CMK (cell line): ENCODE measurements around the gene ATP8A1.

ENCODE experiments used
- DNase-seq: peaks from one replicate; pipeline ENCODE4 v3.0.0-alpha.2; 2010; ENCODE audit warnings: low read depth

The ATP8A1 gene

DNA sequence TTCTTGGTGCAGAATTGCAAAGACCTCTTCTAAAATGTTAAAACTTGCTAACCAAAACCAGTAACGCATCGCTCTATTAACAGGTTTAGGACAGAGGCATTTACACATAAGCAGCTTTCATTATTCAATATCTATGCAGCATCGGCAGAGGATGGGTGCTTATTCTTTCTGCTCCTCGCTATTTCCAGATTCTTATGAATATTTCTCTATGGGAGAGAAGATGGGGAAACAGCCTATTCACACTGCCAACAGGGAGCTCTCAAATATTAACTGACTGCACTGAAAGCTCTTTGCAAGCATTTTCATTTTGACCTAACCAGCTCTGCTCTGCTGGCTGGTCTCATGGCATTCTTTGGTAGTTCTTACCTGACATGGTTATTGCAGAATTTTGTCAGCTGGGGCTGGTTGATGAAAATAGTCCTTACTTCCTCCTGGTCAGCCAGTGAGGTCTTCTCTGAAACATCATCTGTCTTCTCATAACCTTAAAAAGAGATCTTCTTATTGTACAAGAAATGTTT, 30.2 kb downstream of the ATP8A1 start:
- DNase-seq: no peak

DNA sequence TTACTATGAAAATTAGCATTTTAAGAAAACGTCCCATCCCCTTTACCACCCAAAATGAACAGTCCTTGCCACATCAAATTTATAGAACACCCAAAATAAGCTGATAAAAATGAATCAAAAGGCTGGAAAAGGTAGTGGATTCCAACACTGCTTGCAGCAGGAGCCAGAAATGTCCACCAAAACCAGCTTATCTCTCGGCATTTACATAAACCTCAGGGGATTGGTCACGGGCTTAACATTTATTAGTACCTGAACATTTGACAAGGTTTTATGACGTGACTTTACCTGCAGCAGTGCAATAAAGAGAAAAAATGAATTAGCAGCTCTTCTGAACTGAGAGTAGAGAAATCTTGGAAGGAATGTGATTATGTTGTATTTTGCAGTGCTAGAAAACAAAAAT, 31.6 kb downstream of the ATP8A1 start:
- no peak for DNase-seq

DNA sequence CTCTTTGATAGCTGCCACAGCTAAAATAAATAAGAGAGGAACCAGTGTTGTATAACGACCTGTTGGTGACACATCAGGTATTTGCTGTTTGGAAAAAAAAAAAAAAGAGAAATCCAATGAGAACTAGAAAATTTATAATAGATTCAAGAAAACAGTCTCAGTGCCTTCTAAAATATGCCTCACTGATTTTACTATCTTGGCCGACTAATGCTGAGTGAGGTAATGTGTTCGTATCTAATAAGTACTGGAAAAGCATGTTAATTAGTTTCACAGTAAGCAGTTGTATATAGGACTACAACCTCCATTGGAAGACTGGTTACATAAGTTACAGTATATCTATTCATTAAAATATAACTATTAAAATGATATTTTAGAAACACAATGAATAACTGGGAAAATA, 32.4 kb downstream of the ATP8A1 start:
- DNase-seq: no peak

DNA sequence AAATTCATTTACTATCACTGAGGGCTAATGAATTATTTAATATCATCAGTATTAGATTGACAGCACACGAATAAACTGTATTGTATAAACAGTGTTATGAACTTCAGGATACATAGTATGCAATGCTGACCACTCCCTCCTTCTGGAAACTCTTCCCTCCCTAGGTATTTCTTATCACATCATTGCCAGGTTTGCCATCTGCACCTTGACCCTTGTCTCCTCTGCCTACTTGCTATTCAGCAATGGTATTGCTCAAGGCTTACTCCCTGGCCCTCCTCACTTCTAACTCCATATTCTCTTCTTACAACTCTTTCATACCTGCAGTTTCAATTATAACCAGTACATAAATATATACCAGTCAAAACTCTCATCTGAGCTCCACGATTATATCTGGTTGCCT, 38.9 kb downstream of the ATP8A1 start:
- DNase-seq: no peak

DNA sequence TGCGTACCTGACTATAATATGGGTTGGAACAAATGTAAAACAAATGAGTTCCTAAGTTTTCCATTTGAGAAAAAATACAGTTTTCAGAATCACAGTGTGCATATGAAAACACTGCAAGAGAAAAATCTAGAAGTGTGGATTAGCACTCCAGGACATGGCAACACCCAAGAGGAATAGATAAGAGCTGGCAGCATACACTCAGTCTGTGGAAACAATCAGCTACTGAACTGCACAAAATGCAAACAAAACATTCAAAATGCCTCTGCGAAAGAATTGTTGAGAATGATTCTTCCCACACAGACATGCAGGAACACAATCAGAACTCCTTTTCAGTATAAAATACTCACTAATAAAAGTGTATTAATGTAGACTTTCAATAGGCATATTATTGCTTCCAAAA, 39.9 kb downstream of the ATP8A1 start:
- DNase-seq: no peak

DNA sequence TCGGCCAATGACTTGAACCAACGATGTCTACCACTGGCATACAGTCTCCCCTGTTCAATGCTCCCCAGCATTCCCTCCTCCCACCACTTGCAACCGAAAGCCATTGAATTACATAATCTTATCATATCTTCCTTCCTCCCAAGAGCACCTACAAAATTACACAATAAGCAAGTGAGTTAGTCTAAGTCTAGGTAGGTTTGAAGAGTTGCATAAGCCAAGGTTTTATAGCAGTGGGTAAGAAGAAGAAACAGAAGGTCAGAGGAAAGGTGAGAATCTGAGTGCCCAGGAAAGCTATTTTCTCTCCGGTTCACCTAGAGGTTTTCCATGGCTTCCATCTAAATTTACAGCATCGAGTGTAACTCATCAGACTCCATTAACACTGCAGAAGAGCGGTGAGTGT, 40.3 kb downstream of the ATP8A1 start:
- DNase-seq: no peak

DNA sequence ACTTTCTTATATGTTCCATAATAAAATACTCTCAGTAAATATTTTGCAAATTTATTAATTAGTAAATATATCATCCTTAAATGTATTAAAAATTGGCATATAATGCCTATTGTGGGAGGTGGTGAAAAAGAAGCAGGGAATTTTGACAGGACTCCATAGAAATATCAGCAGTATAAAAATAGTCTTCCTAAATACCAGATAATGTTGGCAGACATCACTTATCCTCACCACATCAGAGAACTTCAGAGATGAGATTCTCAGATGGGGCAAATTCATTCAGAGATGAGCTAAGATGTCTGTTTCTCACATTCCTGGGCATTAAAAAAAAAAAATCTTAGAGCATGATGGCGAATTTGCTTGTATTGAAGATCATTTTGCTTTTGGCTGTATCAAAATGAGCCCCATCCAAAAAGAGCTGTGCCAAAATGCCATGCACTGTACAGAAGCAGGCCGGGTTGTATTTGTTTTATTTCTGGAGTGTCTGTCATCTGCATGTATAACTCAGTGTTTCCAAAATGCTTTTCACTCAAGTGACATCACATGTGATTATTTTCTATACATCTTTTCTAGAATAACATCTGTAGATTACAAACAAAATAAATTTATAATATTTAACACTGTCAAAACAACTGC, 41.7 kb downstream of the ATP8A1 start:
- no peak for DNase-seq

DNA sequence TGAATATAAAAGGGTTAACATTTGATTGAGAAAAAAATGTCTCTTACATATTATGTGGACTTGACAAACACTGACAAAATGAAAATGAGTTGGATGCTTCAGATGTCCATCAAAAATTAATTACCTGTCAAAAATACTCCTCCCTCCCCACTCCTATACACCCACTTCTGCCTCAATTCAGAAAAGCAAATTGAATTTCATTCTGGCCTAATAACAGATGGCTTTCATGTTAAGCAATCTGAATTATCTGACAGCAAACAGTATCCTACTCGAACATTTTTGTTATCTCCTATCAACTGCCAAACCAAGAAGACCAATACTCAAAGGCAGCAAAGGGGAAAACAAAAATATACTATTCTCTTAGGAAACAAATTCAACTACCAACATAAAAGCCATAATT, 44.0 kb downstream of the ATP8A1 start:
- DNase-seq: no peak

DNA sequence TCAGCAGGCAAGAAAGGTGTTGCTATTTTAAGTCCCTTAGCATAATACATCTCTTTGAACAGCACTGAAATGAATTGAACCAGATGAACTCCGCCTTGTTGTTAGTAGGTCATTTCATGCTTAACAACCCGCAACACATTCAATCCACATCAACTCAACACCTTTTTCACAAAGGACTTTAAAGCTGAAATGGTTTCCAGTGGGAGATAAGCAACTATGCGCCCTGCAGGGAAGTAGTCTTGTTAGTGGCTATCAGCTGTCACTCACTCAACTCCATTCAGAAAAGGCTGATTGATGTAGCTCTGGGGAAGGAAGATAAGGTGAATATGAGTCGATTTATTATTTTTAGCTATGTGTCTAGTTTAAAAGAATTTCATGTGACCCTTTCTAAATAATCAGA, 46.0 kb downstream of the ATP8A1 start:
- DNase-seq: no peak

DNA sequence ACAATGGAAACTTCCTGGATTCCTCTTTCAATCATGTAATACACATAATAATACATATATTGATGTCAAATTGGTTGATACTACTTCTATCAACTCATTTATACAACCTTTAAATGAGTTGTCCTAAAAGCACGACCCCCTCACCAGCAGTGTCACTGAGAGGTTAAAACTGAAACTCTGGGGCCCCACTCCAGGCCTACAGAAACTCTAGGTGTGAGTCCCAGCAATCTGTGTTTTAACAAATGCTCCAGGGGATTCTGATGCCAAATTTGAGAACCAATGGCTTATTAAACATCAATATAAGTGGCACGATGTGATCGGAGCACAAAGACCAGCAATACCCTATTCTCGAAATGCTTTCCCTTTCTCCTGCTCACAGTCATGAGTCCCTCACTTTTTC, 47.9 kb downstream of the ATP8A1 start:
- DNase-seq: no peak

DNA sequence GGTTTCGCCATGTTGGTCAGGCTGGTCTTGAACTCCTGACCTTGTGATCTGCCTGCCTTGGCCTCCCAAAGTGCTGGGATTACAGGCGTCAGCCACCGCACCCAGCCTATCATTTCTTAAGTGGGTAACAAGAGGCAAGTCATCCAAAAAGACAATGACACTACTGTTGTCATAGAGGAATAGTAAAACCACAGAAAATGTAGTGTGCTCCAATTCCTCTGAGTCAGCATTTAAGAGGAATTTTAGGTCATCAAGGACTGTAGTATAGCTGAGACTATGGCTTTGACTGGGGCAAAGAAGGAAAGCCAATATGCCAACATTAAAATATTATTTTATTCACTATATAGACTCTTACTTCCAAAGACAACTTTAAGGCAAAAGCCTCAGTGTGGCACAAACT, 48.4 kb downstream of the ATP8A1 start:
- no peak for DNase-seq

DNA sequence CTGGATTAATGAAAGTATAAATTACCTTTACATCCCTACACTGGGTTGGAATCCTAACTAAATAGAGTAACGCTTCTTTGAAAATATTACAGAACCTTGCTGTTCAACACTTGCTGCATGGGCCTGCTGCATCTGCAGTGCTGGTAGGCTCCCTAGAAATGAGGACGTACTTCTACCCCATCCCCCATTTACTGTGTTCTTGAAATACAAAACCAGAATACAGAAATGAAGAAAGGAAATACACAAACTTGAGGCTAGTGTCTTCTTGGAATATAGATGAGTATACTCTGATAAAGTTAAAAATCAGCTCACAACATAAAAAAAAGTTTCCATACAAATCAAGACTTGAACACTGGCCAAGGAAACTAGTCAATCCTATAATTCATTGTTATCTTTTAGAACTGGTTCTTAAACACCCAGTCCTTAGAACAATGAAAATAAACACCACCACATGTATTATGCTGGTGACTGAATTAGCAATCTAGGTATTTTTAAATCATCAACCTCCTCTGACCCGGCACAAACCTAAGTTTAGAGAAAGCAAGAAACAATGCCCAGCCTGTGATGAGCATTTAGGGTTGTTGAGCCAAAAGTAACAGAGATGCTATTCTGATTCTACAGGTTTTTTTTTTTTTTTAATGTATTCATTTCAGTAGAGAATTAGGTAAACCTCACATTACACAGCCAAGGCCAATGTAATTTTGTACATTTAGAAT, 49.7 kb downstream of the ATP8A1 start:
- no peak for DNase-seq

DNA sequence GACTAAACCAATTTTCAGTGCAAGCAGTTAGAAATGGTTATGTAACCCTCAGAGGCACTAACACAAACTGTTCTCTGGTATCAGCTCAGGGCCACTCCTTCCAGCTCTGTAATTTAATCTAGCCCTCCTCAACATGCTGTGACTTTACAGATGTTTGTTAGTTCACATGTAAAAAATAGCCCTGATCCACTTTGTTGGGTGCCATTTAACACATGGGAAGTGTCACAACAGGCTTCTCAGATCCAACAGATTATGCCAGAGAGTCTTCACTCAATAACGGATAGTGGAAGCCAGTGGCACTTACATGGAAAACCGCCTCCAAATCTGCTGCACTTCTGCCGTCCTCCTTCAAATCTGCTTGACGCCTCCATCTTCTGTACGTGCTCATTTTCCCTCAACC, 51.6 kb downstream of the ATP8A1 start:
- no peak for DNase-seq

DNA sequence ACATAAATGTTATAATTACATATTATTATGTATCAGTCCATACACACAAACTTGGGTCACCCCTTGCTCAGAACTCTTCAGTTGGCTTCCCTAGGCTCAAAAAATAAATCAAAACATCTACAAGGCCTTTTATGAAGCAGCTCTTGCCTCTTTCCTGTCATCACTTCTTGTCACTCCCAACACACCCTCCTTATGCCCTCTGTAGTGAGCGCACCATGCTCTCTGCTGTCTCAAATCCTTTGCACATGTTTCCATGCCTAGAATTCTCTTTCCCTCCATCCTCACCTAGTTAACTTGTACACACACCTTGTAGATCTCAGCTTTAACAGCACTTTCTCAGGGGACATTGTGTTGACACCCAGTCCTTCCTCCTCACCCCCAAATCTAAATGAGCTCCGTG, 53.0 kb downstream of the ATP8A1 start:
- DNase-seq: no peak

DNA sequence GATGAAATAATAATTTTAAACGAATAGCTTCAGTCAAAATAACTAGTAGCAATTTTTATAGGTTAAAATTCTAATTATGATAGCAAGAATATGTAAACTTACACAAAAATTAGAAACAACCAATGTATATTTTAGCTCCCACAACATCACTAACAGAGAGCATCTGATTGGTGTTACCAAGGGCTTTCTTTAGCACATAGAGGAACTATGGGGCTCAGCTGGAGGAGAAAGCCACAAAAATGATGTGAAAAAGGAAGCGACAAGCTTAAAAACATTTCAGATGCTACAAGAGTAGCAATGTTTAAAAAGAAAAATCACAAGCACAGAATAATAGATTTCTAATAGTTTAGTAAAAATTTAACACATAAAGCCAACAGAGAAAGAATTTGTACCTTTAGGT, 56.3 kb downstream of the ATP8A1 start:
- DNase-seq: no peak

DNA sequence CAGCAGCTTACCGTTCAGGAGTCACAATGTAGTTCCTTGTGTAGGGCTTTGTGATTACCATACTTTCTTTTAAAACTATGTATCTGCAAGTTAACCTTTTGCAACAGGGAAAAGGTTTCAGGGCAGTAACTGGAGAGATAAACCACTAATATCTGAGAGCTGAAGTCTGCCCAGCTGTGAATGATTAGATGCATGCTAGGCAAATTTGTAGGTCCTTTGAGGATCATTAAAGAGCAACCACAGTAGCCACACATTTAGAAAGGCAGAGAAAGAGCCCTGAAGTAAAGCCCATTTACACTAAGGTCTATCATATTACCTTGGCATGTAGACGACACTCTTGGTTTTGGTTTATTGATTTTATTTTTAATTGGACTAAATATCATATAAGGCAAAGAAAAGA, 60.0 kb downstream of the ATP8A1 start:
- DNase-seq: no peak

DNA sequence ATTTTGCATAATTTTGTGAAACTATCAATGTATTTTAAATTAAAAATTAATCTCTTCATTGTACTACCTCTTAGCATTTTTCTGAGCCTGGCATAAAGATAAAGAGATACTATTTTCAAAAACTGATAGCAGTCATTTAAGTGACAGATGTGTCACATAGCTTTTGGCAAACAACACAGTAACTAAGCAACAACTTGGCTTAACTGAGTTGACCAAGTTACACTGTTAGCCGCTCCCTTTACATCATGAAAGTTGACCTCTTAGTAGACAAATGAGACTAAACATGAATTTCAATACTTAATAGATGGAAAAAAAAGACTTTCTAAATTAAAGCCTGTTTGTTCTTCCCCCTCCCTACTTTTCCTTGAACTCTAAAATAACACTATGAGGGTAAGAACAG, 62.0 kb downstream of the ATP8A1 start:
- no peak for DNase-seq

DNA sequence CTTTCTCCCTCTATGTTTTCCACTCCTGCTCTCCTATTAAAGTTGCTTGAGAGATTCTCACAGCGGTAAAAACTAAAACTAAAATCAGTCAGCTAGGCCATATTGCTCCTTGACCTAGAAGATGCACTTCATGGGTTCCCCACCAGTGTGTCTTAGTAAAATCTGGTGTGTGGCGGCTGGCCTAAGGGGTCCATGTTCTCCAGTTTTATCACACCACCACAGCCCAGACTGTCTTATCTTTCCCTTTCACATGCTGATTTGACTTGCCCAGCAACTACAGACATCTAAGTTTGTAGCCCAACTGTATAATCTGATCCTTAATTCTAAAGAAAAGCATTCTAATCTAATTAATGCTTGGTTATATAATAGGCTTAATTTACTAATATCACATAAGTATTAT, 68.0 kb downstream of the ATP8A1 start:
- peak; percentile 52 for DNase-seq

DNA sequence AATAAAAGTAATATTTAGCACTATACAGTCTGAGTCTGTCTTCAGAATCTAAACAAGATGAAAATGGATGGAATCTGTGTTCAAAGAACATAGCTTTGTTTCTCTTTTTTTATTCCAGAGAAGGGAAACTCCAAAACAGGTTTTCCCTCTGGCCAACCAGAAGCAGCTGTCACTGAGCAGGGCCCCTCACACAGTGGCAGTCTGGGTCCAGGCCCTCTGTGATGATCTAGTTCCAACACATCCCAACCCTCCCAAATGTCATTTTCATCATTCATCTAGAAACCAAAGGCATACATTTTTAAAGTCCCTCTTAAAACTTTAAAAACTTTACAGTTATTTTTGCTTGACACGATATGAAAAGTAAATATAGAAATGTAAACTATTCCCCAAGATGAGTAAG, 70.1 kb downstream of the ATP8A1 start:
- no peak for DNase-seq

DNA sequence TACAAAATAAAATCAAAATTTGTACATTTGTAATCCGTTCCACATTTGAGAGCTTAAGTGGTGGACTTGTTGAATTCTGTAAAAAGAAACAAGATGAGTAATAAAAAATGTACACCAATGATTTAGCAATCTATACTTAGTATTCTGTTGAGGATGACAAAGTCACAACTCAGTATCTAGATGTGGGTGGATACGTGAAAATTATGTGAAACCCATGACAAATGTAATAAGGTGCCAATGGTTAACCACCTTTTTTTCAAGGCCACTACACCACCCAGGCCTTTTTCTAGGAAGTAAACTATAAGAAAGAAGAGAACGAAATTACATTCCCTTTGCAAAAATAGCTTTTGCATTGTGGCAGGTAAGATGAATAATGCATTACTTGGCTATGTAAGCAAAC, 77.0 kb downstream of the ATP8A1 start:
- no peak for DNase-seq

DNA sequence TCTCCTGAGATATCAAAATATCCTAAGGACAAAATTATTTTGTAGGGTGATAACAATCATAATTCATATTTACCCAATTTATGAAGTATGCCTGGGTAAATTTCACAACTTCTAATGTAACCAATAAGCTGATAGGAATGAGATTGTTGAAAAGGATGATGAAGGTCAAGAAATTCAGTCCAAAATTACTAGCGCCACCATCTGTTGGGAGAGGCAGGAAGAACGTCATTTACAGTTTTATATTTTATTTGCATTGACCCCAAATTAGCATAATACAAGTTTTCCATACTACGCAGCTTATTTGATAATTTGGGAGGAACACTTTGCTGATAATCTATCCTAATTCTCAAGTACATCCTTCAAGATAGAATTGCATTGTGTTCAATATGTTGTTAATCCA, 78.7 kb downstream of the ATP8A1 start:
- no peak for DNase-seq

DNA sequence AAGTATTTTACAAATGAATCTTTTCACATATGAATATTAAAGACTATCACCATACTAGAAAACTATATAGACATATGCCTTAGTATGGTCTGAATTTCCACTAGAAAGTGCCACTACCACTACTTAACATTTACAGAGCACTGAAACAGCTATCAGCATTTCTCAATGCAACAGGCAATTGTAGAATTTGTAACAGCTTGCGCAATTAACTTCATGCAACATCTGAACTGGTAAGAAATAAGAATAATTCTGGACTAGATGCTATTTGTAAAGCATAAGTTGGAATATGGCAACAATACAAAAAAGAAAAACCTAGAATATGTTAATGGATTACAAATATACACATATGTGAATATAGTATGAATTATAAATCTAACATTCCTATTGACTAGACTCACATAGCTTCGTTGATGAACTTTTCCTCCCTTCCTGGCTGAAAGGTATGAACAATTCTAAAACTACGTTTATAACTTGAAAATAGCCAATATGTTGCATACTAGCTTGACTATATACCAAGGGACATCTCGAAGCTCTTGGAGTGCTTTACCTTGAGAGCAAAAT, 82.0 kb downstream of the ATP8A1 start:
- DNase-seq: no peak

DNA sequence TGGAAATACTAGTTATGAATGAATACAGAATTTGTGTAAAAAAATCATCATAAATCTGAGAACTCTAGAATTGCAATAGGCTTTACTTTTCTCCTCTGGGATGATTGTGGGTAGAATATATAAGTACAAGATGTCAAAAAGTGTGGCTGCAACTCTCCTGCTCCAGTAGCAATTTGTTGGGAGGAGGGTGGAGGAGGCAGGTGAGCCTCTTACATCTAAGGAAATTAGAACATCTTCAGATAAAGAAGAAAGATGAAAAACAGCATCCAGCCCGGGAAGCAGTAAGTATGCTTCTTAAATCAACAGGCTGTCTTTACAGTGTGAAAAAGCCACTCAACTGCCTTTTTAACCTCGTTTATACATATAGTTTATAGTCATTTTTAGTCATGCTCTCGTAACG, 83.7 kb downstream of the ATP8A1 start:
- no peak for DNase-seq

DNA sequence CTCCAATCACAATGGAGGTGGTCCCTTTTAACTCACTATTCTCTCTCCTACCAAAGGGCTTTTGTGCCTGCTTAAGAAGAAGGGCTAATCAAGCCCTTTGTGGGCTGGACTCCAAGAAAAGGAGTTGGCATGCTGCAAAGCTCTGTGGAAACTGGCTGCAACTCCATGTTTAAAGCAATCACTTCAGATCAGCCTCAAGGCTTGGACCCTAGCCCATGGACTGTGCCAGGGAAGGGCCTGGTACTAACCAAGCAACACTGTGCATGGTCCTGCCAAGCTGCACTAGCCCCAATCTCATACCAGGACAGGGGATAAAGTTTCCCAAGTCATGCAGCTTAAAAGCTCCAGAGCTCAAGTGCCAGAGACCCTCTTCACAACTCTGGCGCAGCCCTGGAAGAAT, 86.7 kb downstream of the ATP8A1 start:
- DNase-seq: no peak
